ENCODE data around the gene GUSB.

DNA sequence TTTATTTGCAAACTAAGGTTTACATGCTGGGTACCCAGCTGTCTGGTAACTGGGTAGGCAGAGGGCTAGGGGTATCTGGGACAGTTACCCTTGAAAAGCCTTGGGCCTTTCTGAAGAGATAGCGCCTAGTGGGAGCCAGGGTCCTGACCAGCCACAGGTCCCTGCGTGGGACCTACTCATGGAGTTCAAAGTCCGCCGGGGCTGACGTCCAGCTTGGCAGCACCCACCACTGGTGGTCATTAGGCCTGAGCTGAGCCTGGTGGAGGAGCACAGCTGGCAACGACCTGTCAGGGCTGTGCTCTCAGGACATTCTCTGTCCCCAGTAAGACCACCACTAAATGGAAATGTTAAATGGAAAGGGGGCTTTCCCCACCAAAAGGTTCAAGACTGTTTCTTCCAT, 20.0 kb downstream of the GUSB start:
- TF ChIP-seq, protein P1, sequence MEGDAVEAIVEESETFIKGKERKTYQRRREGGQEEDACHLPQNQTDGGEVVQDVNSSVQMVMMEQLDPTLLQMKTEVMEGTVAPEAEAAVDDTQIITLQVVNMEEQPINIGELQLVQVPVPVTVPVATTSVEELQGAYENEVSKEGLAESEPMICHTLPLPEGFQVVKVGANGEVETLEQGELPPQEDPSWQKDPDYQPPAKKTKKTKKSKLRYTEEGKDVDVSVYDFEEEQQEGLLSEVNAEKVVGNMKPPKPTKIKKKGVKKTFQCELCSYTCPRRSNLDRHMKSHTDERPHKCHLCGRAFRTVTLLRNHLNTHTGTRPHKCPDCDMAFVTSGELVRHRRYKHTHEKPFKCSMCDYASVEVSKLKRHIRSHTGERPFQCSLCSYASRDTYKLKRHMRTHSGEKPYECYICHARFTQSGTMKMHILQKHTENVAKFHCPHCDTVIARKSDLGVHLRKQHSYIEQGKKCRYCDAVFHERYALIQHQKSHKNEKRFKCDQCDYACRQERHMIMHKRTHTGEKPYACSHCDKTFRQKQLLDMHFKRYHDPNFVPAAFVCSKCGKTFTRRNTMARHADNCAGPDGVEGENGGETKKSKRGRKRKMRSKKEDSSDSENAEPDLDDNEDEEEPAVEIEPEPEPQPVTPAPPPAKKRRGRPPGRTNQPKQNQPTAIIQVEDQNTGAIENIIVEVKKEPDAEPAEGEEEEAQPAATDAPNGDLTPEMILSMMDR (conservative IDR thresholded peaks at IDR 0.05 in 1 of 2, IDR thresholded peaks at IDR 0.05 in 1 of 2; ENCODE audit: extremely low read depth in 1 of 2, insufficient read depth in 1 of 2, low read depth in 1 of 2, low read length in 2 of 2): no peak
- no peak for TF ChIP-seq EZH2 (IDR thresholded peaks at IDR 0.05; ENCODE audit: borderline replicate concordance, low read length)
